SK-N-SH treated with all-trans-retinoic acid at 6 μM for 48 hours (cell line): Measurements from ENCODE around the gene UNC13C.

Experiments used
- ATAC-seq: fragments of 200-7000 bp; cut with Tn5 transposase; 3 replicates; pipeline ENCODE4 v1.9.1; 2020; ENCODE audit warnings: mild to moderate bottlenecking, moderate library complexity
- ARNTL ChIP-seq: fragments of 450-650 bp; formaldehyde crosslinking; IDR thresholded peaks from 2 replicates; pipeline ENCODE4 v1.5.0; 2020; ENCODE audit warnings: low read depth, mild to moderate bottlenecking, moderate library complexity, borderline replicate concordance
- CSDC2 ChIP-seq: fragments of 250-450 bp; sonication (Bioruptor Pico); IDR thresholded peaks from 2 replicates; pipeline ENCODE4 v1.5.0; 2020; ENCODE audit warnings: mild to moderate bottlenecking, moderate library complexity
- ESRRG ChIP-seq: fragments of 250-450 bp; sonication (Bioruptor Pico); IDR thresholded peaks from 2 replicates; pipeline ENCODE4 v1.6.1; 2021; ENCODE audit warnings: mild to moderate bottlenecking
- GLIS3 ChIP-seq: fragments of 250-450 bp; sonication (Bioruptor Pico); IDR thresholded peaks from 2 replicates; pipeline ENCODE4 v1.5.0; 2020; ENCODE audit warnings: mild to moderate bottlenecking, moderate library complexity
- ISL1 ChIP-seq: fragments of 250-450 bp; sonication (Bioruptor Pico); IDR thresholded peaks from 2 replicates; pipeline ENCODE4 v2.1.2; 2022; ENCODE audit warnings: mild to moderate bottlenecking, moderate library complexity
- OSR1 ChIP-seq: fragments of 250-450 bp; sonication (Bioruptor Pico); IDR thresholded peaks from 2 replicates; pipeline ENCODE4 v1.8.0; 2022; ENCODE audit warnings: moderate library complexity, mild to moderate bottlenecking, inconsistent platforms
- PPARA ChIP-seq: fragments of 250-450 bp; sonication (Bioruptor Pico); IDR thresholded peaks from 2 replicates; pipeline ENCODE4 v1.5.0; 2020; ENCODE audit warnings: mild to moderate bottlenecking, borderline replicate concordance
- RARB ChIP-seq: fragments of 250-450 bp; sonication (Bioruptor Pico); IDR thresholded peaks from 2 replicates; pipeline ENCODE4 v1.8.0; 2021; ENCODE audit warnings: mild to moderate bottlenecking, moderate library complexity
- SNAI2 ChIP-seq: fragments of 250-450 bp; sonication (Bioruptor Pico); IDR thresholded peaks from 2 replicates; pipeline ENCODE4 v1.5.0; 2020; ENCODE audit warnings: mild to moderate bottlenecking, moderate library complexity
- TCF4 ChIP-seq: fragments of 250-450 bp; sonication (Bioruptor Pico); IDR thresholded peaks from 2 replicates; pipeline ENCODE4 v1.8.0; 2021; ENCODE audit warnings: mild to moderate bottlenecking, moderate library complexity, borderline replicate concordance
- TOX ChIP-seq: fragments of 250-450 bp; sonication (Bioruptor Pico); IDR thresholded peaks from 2 replicates; pipeline ENCODE4 v1.8.0; 2021; ENCODE audit warnings: mild to moderate bottlenecking, moderate library complexity, borderline replicate concordance
- ZFP3 ChIP-seq: fragments of 250-450 bp; sonication (Bioruptor Pico); IDR thresholded peaks from 2 replicates; pipeline ENCODE4 v1.5.0; 2020; ENCODE audit warnings: mild to moderate bottlenecking, moderate library complexity
- ZFP30 ChIP-seq: fragments of 450-650 bp; formaldehyde crosslinking; IDR thresholded peaks from 2 replicates; pipeline ENCODE4 v1.5.0; 2022; ENCODE audit warnings: mild to moderate bottlenecking, moderate library complexity
- ZNF565 ChIP-seq: fragments of 450-650 bp; formaldehyde crosslinking; conservative IDR thresholded peaks from 2 replicates; pipeline ENCODE4 v1.5.0; 2020; ENCODE audit warnings: low read depth, mild to moderate bottlenecking, moderate library complexity
- TF ChIP-seq, protein P1 (sequence below): fragments of 250-450 bp; sonication (Bioruptor Pico); IDR thresholded peaks from 2 replicates; pipeline ENCODE4 v1.8.0; 2021; ENCODE audit warnings: low read depth, mild to moderate bottlenecking, moderate library complexity, borderline replicate concordance
- TF ChIP-seq, protein P2 (sequence below): fragments of 250-450 bp; sonication (Bioruptor Pico); IDR thresholded peaks from 2 replicates; pipeline ENCODE4 v1.8.0; 2020; ENCODE audit warnings: mild to moderate bottlenecking, moderate library complexity, borderline replicate concordance
- TF ChIP-seq, protein P3 (sequence below): fragments of 250-450 bp; sonication (Bioruptor Pico); IDR thresholded peaks from 2 replicates; pipeline ENCODE4 v1.5.1; 2021; ENCODE audit warnings: mild to moderate bottlenecking, moderate library complexity
- TF ChIP-seq, protein P4 (sequence below): fragments of 250-450 bp; sonication (Bioruptor Pico); IDR thresholded peaks from 2 replicates; pipeline ENCODE4 v1.5.0; 2020; ENCODE audit warnings: mild to moderate bottlenecking, moderate library complexity

UNC13C gene

DNA sequence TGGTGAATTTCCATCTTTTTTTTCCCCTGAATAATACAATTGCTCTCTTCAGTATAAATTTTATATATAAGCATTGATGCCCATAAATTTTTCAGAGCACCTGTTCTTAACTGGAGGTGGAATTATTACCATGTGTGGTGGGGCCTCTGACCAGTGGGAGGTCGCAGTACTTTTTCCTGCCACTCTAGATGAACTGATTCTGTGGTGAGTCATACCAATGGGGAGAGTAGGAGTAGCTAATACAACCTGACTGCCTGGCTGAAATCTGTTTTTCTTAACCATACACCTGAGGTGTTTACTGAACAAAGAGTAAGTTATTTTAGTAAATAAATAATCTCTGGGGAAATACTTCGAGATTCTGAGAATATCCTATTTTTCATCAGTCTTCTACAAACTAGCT, 67.2 kb downstream of the UNC13C start:
- TF ChIP-seq, protein P1, sequence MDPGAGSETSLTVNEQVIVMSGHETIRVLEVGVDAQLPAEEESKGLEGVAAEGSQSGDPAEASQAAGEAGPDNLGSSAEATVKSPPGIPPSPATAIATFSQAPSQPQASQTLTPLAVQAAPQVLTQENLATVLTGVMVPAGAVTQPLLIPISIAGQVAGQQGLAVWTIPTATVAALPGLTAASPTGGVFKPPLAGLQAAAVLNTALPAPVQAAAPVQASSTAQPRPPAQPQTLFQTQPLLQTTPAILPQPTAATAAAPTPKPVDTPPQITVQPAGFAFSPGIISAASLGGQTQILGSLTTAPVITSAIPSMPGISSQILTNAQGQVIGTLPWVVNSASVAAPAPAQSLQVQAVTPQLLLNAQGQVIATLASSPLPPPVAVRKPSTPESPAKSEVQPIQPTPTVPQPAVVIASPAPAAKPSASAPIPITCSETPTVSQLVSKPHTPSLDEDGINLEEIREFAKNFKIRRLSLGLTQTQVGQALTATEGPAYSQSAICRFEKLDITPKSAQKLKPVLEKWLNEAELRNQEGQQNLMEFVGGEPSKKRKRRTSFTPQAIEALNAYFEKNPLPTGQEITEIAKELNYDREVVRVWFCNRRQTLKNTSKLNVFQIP (CRISPR knock-in tag): no peak
- TF ChIP-seq ISL1 (CRISPR knock-in tag) (no peak), TCF4 (no peak), ZFP30 (CRISPR knock-in tag) (no peak), TOX (CRISPR knock-in tag) (no peak), ARNTL (CRISPR knock-in tag) (no peak), SNAI2 (CRISPR knock-in tag) (no peak), ZNF565 (no peak), GLIS3 (CRISPR knock-in tag) (no peak), RARB (no peak)
- TF ChIP-seq, protein P2, sequence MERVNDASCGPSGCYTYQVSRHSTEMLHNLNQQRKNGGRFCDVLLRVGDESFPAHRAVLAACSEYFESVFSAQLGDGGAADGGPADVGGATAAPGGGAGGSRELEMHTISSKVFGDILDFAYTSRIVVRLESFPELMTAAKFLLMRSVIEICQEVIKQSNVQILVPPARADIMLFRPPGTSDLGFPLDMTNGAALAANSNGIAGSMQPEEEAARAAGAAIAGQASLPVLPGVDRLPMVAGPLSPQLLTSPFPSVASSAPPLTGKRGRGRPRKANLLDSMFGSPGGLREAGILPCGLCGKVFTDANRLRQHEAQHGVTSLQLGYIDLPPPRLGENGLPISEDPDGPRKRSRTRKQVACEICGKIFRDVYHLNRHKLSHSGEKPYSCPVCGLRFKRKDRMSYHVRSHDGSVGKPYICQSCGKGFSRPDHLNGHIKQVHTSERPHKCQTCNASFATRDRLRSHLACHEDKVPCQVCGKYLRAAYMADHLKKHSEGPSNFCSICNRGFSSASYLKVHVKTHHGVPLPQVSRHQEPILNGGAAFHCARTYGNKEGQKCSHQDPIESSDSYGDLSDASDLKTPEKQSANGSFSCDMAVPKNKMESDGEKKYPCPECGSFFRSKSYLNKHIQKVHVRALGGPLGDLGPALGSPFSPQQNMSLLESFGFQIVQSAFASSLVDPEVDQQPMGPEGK (CRISPR knock-in tag): no peak
- TF ChIP-seq, all 23 proteins: peak for 0
- ATAC-seq: no peak

- TF ChIP-seq ZFP3 (CRISPR knock-in tag): no peak
- no peak for TF ChIP-seq ISL1 (CRISPR knock-in tag)
- TF ChIP-seq ZFP30 (CRISPR knock-in tag): no peak
- TF ChIP-seq ESRRG (CRISPR knock-in tag): no peak
- TF ChIP-seq OSR1 (CRISPR knock-in tag): no peak
- TF ChIP-seq CSDC2 (CRISPR knock-in tag): no peak
- TF ChIP-seq, protein P1 (CRISPR knock-in tag): no peak
- TF ChIP-seq ZNF565: no peak
- TF ChIP-seq, protein P3, sequence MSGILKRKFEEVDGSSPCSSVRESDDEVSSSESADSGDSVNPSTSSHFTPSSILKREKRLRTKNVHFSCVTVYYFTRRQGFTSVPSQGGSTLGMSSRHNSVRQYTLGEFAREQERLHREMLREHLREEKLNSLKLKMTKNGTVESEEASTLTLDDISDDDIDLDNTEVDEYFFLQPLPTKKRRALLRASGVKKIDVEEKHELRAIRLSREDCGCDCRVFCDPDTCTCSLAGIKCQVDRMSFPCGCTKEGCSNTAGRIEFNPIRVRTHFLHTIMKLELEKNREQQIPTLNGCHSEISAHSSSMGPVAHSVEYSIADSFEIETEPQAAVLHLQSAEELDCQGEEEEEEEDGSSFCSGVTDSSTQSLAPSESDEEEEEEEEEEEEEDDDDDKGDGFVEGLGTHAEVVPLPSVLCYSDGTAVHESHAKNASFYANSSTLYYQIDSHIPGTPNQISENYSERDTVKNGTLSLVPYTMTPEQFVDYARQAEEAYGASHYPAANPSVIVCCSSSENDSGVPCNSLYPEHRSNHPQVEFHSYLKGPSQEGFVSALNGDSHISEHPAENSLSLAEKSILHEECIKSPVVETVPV (CRISPR knock-in tag): no peak
- TF ChIP-seq, protein P4, sequence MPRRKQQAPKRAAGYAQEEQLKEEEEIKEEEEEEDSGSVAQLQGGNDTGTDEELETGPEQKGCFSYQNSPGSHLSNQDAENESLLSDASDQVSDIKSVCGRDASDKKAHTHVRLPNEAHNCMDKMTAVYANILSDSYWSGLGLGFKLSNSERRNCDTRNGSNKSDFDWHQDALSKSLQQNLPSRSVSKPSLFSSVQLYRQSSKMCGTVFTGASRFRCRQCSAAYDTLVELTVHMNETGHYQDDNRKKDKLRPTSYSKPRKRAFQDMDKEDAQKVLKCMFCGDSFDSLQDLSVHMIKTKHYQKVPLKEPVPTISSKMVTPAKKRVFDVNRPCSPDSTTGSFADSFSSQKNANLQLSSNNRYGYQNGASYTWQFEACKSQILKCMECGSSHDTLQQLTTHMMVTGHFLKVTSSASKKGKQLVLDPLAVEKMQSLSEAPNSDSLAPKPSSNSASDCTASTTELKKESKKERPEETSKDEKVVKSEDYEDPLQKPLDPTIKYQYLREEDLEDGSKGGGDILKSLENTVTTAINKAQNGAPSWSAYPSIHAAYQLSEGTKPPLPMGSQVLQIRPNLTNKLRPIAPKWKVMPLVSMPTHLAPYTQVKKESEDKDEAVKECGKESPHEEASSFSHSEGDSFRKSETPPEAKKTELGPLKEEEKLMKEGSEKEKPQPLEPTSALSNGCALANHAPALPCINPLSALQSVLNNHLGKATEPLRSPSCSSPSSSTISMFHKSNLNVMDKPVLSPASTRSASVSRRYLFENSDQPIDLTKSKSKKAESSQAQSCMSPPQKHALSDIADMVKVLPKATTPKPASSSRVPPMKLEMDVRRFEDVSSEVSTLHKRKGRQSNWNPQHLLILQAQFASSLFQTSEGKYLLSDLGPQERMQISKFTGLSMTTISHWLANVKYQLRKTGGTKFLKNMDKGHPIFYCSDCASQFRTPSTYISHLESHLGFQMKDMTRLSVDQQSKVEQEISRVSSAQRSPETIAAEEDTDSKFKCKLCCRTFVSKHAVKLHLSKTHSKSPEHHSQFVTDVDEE (CRISPR knock-in tag): no peak
- TF ChIP-seq, all 23 proteins: peak for 0
These were observed 67.9 kb downstream of the UNC13C start for GRCh38 chr15:54046093-54046492.

DNA sequence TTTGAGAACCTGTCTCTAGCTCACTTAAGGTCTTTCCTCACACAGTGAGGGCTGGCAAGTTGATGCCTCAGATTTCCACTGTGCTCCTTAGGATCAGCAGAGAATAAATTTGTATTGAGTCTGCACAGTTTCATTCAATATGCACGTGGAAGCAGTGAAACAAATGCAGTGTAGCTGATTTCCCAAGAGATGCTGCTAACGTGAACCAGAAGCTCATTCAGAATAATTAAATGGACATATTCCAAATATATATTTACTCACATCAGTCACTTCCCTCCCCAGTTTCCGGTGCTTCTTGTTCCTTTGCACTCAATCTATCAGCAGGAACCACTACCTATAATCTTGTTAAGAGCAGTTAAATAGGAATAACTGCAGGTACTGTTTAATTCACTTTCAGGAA, 86.1 kb downstream of the UNC13C start:
- TF ChIP-seq, protein P1 (CRISPR knock-in tag): no peak
- no peak for TF ChIP-seq PPARA (CRISPR knock-in tag)

More at GRCh38 chr15:54046093-54046492, 67.9 kb downstream of the UNC13C start:
- no peak for ATAC-seq

More for the DNA sequence above, 86.1 kb downstream of the UNC13C start:
- ATAC-seq: no peak
